Left forelimb (tissue), 1 donor: ENCODE data around the gene HOOK1.

ENCODE experiments used
- DNase-seq: peaks from one replicate; pipeline ENCODE4 v3.0.0-alpha.2; 2018; ENCODE audit warnings: low spot score

HOOK1 gene

GRCh38 chr1:59814901-59815825, at the start of gene HOOK1:
Gene HOOK1, plus strand, starts transcription at chr1:59814949. Its CDS starts 169 bp downstream, at chr1:59815118.
- no peak for DNase-seq

GRCh38 chr1:59765011-59765730, 49.6 kb upstream of the HOOK1 start:
- DNase-seq: no peak

- DNase-seq: no peak
These were observed 48.4 kb upstream of the HOOK1 start for GRCh38 chr1:59766227-59766855.

GRCh38 chr1:59767119-59767518, 47.6 kb upstream of the HOOK1 start:
- no peak for DNase-seq

GRCh38 chr1:59768792-59769735, 45.7 kb upstream of the HOOK1 start:
- DNase-seq: no peak

GRCh38 chr1:59769736-59770095, 45.0 kb upstream of the HOOK1 start:
- no peak for DNase-seq

- DNase-seq: no peak
These were observed 43.4 kb upstream of the HOOK1 start for GRCh38 chr1:59771361-59771760.

- no peak for DNase-seq
These were observed 39.3 kb upstream of the HOOK1 start for GRCh38 chr1:59775480-59775879.

GRCh38 chr1:59776960-59777852, 37.5 kb upstream of the HOOK1 start:
- DNase-seq: no peak

GRCh38 chr1:59779949-59780348, 34.8 kb upstream of the HOOK1 start:
- no peak for DNase-seq

- no peak for DNase-seq
These were observed 25.9 kb upstream of the HOOK1 start for GRCh38 chr1:59788825-59789224.

- no peak for DNase-seq
These were observed 16.1 kb upstream of the HOOK1 start for GRCh38 chr1:59798600-59798999.

- DNase-seq: no peak
These were observed 11.2 kb upstream of the HOOK1 start for GRCh38 chr1:59803458-59804038.

GRCh38 chr1:59804301-59804700, 10.4 kb upstream of the HOOK1 start:
- no peak for DNase-seq

GRCh38 chr1:59805554-59805953, 9.2 kb upstream of the HOOK1 start:
- no peak for DNase-seq

GRCh38 chr1:59814180-59814900, 409 bp upstream of the HOOK1 start:
- DNase-seq: no peak

GRCh38 chr1:59815892-59816291, 1.1 kb downstream of the HOOK1 start:
- DNase-seq: no peak

GRCh38 chr1:59816318-59816878, 1.6 kb downstream of the HOOK1 start:
- DNase-seq: no peak
